ENCODE measurements around the gene DCHS1.
A peak's percentile ranks its signal among the peaks of the same experiment; 100 is the strongest.

The DCHS1 gene

GRCh38 chr11:6574816-6575715 lies 80.5 kb downstream of the DCHS1 start:
- Histone ChIP-seq H3K36me3 (ENCODE audit: control insufficient read depth in 1 of 2, insufficient read depth in 2 of 2, low read length in 2 of 2) (no peaks in the 10 kb centered on the region), H3K27me3 (ENCODE audit: low read depth, low read length) (no peaks in the 10 kb centered on the region), H3K4me1 (ENCODE audit: control insufficient read depth in 1 of 2, insufficient read depth in 2 of 2, low read length in 2 of 2) (peaks cover 6 to 33% of the 10 kb centered on the region in 2 donors), H3K27ac (ENCODE audit: low read length) (no peak overlapping the region), H3K9me3 (ENCODE audit: control insufficient read depth in 1 of 2, low read length in 2 of 2) (no peaks in the 10 kb centered on the region), H3K4me3 (ENCODE audit: low read depth in 1 of 2, low read length in 2 of 2) (no peak overlapping the region)

GRCh38 chr11:6572215-6572614 lies 83.4 kb downstream of the DCHS1 start:
- Histone ChIP-seq H3K9me3 (ENCODE audit: control insufficient read depth in 1 of 2, low read length in 2 of 2) (no peaks in the 10 kb centered on the region), H3K27ac (ENCODE audit: low read length) (no peak overlapping the region), H3K4me3 (ENCODE audit: low read depth in 1 of 2, low read length in 2 of 2) (no peak overlapping the region), H3K36me3 (ENCODE audit: control insufficient read depth in 1 of 2, insufficient read depth in 2 of 2, low read length in 2 of 2) (no peaks in the 10 kb centered on the region), H3K4me1 (ENCODE audit: control insufficient read depth in 1 of 2, insufficient read depth in 2 of 2, low read length in 2 of 2) (peaks cover 5 to 38% of the 10 kb centered on the region in 2 donors), H3K27me3 (ENCODE audit: low read depth, low read length) (no peaks in the 10 kb centered on the region)

- H3K27me3 ChIP-seq (ENCODE audit: low read depth, low read length) = no peaks in the 10 kb centered on the region
- no peaks in the 10 kb centered on the region for H3K9me3 ChIP-seq (ENCODE audit: control insufficient read depth in 1 of 2, low read length in 2 of 2)
- no peaks in the 10 kb centered on the region for H3K36me3 ChIP-seq (ENCODE audit: control insufficient read depth in 1 of 2, insufficient read depth in 2 of 2, low read length in 2 of 2)
- H3K4me1 ChIP-seq (ENCODE audit: control insufficient read depth in 1 of 2, insufficient read depth in 2 of 2, low read length in 2 of 2) = peaks cover 5 to 32% of the 10 kb centered on the region in 2 donors
- no peak overlapping the region for H3K27ac ChIP-seq (ENCODE audit: low read length)
- H3K4me3 ChIP-seq (ENCODE audit: low read depth in 1 of 2, low read length in 2 of 2) = peak overlapping the region in 1 of 2 donors; percentile 61
Observed at GRCh38 chr11:6571434-6572008, 84.1 kb downstream of the DCHS1 start.
